ENCODE measurements around the gene CARS1.

The CARS1 gene

DNA sequence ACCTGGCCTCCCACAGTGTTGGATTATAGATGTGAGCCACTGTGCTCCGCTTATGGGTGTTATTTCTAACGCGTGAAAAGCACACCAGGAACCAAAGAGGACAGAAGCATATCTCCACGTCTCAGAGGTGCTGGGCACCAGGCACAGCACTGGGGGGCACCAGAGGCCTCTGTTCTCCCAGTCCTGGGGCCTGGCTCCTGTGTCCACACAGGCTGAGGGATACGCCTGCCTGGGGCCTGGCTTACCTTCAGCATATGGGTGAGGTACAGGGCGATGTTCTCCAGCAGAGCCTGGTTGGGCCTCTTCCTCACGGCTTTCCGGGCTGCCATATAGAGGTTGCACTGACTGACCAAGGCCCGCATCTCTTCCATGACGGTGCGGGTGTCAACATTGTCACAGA lies 40.4 kb downstream of the CARS1 start:
- Mint-ChIP-seq H3K4me1 (ENCODE audit: low read depth) (peaks cover 51% of the 10 kb centered on the region), H3K27me3 (no peaks in the 10 kb centered on the region), H3K36me3 (ENCODE audit: low read depth) (peaks cover 60% of the 10 kb centered on the region), H3K4me3 (no peak overlapping the region), H3K9me3 (no peaks in the 10 kb centered on the region), H3K27ac (no peak overlapping the region)

DNA sequence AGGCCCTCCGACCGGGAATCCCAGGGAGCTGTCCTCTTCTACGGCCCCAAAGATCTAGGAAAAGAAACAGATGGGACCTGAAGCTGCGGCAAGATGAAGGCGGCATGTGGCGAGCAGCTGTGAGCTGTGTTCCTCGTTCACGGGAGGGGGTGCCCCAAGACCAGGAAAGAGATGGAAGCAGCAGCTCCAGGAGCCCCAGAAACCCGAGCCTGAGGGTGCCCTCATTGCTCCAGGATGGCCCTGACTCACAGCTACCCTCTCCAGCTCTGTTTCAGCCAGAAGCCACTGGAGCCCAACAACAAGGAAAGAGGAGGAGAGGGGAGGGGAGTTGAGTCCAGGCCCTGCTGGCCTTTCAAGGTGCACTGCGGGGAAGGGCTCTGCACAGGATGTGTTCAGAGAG lies 41.4 kb downstream of the CARS1 start:
- peaks cover 41% of the 10 kb centered on the region for H3K4me1 Mint-ChIP-seq (ENCODE audit: low read depth)

DNA sequence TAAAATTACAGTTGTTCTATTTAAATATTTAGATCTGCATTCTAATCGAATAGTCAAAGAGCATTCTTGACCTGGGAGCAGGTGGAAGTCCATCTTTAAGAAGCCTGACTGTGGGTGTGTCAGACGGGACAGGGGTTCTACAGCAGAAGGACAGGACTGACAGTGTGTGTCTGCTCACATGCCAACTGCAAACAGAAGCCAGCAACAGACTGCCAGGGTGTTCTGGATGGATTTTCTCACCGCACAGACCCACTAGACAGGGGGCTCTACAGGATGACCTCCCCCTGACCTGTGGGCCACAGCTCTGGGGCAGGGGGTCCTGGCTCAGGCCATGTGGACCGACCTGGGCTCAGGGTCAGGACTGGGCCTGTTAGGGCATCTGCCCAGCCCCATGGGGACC lies 42.3 kb downstream of the CARS1 start:
- H3K27ac Mint-ChIP-seq: peak overlapping the region; percentile 70
- H3K27me3 Mint-ChIP-seq: no peaks in the 10 kb centered on the region
- H3K4me1 Mint-ChIP-seq (ENCODE audit: low read depth): peaks cover 41% of the 10 kb centered on the region
- no peaks in the 10 kb centered on the region for H3K9me3 Mint-ChIP-seq
- H3K36me3 Mint-ChIP-seq (ENCODE audit: low read depth): peaks cover 56% of the 10 kb centered on the region
- H3K4me3 Mint-ChIP-seq: no peak overlapping the region

More for the DNA sequence above, 41.4 kb downstream of the CARS1 start:
- no peaks in the 10 kb centered on the region for H3K9me3 Mint-ChIP-seq
- peaks cover 59% of the 10 kb centered on the region for H3K36me3 Mint-ChIP-seq (ENCODE audit: low read depth)
- H3K27ac Mint-ChIP-seq: no peak overlapping the region
- no peak overlapping the region for H3K4me3 Mint-ChIP-seq
- H3K27me3 Mint-ChIP-seq: no peaks in the 10 kb centered on the region

- Mint-ChIP-seq H3K27ac (peak overlapping the region; percentile 70), H3K36me3 (ENCODE audit: low read depth) (peaks cover 56% of the 10 kb centered on the region), H3K4me3 (peak overlapping the region; percentile 7), H3K4me1 (ENCODE audit: low read depth) (peaks cover 41% of the 10 kb centered on the region), H3K9me3 (no peaks in the 10 kb centered on the region), H3K27me3 (no peaks in the 10 kb centered on the region)
These were observed 42.9 kb downstream of the CARS1 start for GRCh38 chr11:3014057-3014938.

- H3K4me1 Mint-ChIP-seq (ENCODE audit: low read depth): peaks cover 55% of the 10 kb centered on the region
- no peak overlapping the region for H3K4me3 Mint-ChIP-seq
- H3K27ac Mint-ChIP-seq: no peak overlapping the region
- H3K36me3 Mint-ChIP-seq (ENCODE audit: low read depth): peaks cover 46% of the 10 kb centered on the region
- no peaks in the 10 kb centered on the region for H3K9me3 Mint-ChIP-seq
- no peaks in the 10 kb centered on the region for H3K27me3 Mint-ChIP-seq
These were observed 45.0 kb downstream of the CARS1 start for GRCh38 chr11:3011891-3012885.

GRCh38 chr11:3010521-3011275 lies 46.5 kb downstream of the CARS1 start:
- H3K27ac Mint-ChIP-seq: no peak overlapping the region
- no peaks in the 10 kb centered on the region for H3K9me3 Mint-ChIP-seq
- no peak overlapping the region for H3K4me3 Mint-ChIP-seq
- H3K27me3 Mint-ChIP-seq: no peaks in the 10 kb centered on the region
- H3K36me3 Mint-ChIP-seq (ENCODE audit: low read depth): peaks cover 44% of the 10 kb centered on the region
- H3K4me1 Mint-ChIP-seq (ENCODE audit: low read depth): peaks cover 53% of the 10 kb centered on the region

DNA sequence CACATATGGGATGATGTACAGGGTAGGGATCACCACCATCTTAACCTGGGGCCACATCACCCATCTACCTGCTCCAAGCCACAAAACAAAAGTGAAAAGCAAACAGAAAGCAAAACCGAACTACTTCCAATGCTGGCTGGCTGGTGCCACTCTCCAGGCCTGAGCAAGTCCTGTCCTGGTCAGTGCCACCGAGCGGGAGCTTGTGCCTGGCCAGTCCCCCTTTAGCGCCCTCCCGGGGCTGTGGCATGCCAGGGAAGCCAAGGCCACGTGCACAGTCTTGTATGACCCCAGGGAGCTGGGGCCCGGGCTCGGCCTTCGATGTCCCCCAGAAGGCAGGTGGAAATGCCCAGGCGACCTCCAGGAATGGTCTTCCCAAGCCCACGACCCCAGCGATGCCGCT lies 47.2 kb downstream of the CARS1 start:
- no peak overlapping the region for H3K4me3 Mint-ChIP-seq

DNA sequence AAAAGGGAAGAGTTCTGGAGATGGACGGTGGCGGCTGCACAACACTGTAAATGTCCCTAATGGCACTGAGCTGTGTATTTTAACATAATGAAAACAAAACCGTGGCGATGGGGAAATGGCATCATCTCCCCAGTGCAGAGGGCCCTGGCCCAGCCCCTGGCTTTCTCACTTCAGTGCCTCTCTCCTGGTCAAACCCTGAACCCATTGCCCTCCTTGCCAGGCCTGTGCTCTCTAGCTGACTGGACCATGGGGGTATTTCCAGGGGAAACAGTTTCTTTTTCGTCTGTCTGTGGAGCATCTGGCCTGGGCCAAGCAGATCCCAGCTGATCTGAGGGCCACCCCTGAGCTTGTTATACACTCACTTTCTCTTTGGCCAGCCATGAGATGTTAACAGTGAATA lies 47.7 kb downstream of the CARS1 start:
- H3K4me1 Mint-ChIP-seq (ENCODE audit: low read depth): peaks cover 42% of the 10 kb centered on the region
- H3K9me3 Mint-ChIP-seq: no peaks in the 10 kb centered on the region
- no peaks in the 10 kb centered on the region for H3K27me3 Mint-ChIP-seq
- peak overlapping the region; percentile 10 for H3K27ac Mint-ChIP-seq
- H3K4me3 Mint-ChIP-seq: no peak overlapping the region
- peaks cover 40% of the 10 kb centered on the region for H3K36me3 Mint-ChIP-seq (ENCODE audit: low read depth)

More for the DNA sequence above, 47.2 kb downstream of the CARS1 start:
- Mint-ChIP-seq H3K27me3 (no peaks in the 10 kb centered on the region), H3K36me3 (ENCODE audit: low read depth) (peaks cover 42% of the 10 kb centered on the region), H3K27ac (peak overlapping the region; percentile 10), H3K4me1 (ENCODE audit: low read depth) (peaks cover 48% of the 10 kb centered on the region), H3K9me3 (no peaks in the 10 kb centered on the region)

DNA sequence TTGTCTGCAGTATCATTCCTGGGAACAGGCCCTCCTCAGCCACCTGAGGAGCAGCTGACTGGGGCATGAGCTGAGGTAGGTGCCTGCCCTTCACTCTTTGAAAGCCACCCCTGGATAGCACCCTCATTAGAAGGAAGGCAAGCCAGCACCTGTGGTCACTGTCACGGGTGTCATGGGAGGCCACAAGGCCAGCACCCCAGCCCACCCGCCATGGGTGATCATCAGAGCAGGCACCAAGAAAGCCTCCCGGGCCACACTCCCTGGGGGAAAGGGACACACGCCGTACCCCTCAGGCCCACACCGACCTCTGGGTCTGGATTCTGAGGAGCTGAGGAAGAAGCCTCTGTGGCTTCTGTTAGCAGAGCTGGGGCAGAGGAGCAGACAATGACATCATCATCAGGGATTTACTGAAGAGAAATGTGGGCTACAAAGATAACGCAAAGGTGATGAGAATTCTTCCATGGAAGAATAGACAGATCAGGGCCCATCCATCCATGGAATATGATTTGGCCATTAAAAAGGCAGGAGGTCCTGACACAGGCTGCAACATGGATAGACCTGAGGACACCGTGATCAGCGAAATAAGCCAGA lies 48.4 kb downstream of the CARS1 start:
- no peak overlapping the region for H3K4me3 Mint-ChIP-seq
- peaks cover 47% of the 10 kb centered on the region for H3K36me3 Mint-ChIP-seq (ENCODE audit: low read depth)
- no peaks in the 10 kb centered on the region for H3K9me3 Mint-ChIP-seq
- no peak overlapping the region for H3K27ac Mint-ChIP-seq
- H3K4me1 Mint-ChIP-seq (ENCODE audit: low read depth): peaks cover 36% of the 10 kb centered on the region
- H3K27me3 Mint-ChIP-seq: no peaks in the 10 kb centered on the region

DNA sequence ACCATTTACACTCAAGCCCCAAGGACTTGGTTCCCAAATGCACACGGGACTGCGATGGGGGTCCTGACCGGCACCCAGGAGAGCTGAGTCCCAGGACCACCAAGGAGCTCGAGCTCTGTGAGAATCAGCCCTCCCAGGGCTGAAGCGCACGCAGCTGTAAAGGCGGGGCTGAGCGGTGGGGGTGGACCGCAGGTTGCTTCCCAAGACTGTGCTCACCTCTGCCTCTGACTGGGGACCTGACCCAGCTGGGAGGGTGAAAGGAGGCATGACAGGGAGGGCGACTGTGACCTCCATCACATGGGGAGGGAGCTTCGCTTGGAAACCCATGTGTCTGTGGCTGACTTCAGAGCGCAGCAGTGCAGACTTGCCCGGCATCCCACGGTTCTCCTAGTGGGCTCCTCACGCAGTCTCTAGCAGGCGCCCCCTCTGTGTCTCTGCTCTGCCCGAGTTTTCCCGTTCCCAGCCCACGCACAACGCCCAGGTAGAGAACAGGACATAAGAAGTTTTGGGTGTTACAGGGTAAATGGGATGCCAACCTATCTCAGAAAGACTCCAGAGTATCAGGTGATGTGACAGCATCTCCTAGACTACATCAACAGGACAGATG lies 49.7 kb downstream of the CARS1 start:
- H3K9me3 Mint-ChIP-seq: no peaks in the 10 kb centered on the region
- peak overlapping the region; percentile 16 for H3K27ac Mint-ChIP-seq
- H3K27me3 Mint-ChIP-seq: no peaks in the 10 kb centered on the region
- peaks cover 32% of the 10 kb centered on the region for H3K4me1 Mint-ChIP-seq (ENCODE audit: low read depth)
- H3K36me3 Mint-ChIP-seq (ENCODE audit: low read depth): peaks cover 55% of the 10 kb centered on the region
- H3K4me3 Mint-ChIP-seq: no peak overlapping the region

DNA sequence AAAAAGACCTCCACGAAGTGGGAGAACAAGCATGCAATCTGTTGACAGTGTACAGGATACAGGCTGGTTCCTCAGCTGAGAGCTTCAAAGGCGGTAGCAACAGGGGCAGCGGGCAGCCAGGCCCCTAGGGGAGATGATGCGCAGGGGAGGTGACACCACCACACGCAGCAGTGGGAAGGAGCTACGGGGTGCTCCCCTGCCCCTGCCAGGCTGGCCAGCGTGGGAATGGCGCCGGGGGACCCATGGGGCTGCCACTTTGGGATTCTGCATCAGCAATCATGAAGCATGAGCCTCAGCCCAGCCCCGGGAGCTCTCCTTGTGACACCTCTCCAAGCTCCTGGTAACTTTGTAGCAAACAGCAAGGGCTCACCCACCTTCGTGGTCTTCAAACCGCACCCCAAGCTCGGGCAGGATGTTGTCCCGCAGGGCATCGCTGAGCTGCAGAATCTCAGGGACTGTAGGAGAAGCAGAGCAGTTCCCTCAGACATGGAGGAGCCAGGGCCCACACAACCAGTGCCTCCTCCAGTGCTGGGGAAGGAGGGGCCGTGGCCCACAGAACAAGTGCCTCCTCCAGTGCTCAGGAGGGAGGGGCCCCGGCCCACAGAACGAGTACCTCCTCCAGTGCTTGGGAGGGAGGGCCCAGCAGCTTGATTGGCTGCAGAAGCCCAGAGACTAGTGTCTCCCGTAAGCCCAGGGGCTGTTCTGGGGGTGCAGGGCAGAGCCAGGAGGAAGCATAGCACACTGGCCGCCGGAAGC lies 50.5 kb downstream of the CARS1 start:
- peaks cover 32% of the 10 kb centered on the region for H3K4me1 Mint-ChIP-seq (ENCODE audit: low read depth)

GRCh38 chr11:3004481-3004880 lies 52.7 kb downstream of the CARS1 start:
- no peak overlapping the region for H3K4me3 Mint-ChIP-seq
- H3K4me1 Mint-ChIP-seq (ENCODE audit: low read depth): peaks cover 28% of the 10 kb centered on the region
- no peaks in the 10 kb centered on the region for H3K9me3 Mint-ChIP-seq
- no peaks in the 10 kb centered on the region for H3K27me3 Mint-ChIP-seq
- H3K27ac Mint-ChIP-seq: no peak overlapping the region
- H3K36me3 Mint-ChIP-seq (ENCODE audit: low read depth): peaks cover 63% of the 10 kb centered on the region

More for the DNA sequence above, 50.5 kb downstream of the CARS1 start:
- H3K4me3 Mint-ChIP-seq: no peak overlapping the region
- no peaks in the 10 kb centered on the region for H3K27me3 Mint-ChIP-seq
- peaks cover 59% of the 10 kb centered on the region for H3K36me3 Mint-ChIP-seq (ENCODE audit: low read depth)
- H3K9me3 Mint-ChIP-seq: no peaks in the 10 kb centered on the region
- peak overlapping the region; percentile 11 for H3K27ac Mint-ChIP-seq
